GM23338 (cell line): ENCODE measurements around the gene EPAS1. TPM values are rescaled to one million over a fixed set of nuclear protein-coding genes. Genes with fewer than 3 reads are reported as not detected.

Source experiments
- ATAC-seq: fragments of 200-7000 bp; cut with Tn5 transposase; 3 replicates; pipeline ENCODE4 v1.9.1; 2020
- DNase-seq: peaks from one replicate; pipeline ENCODE4 v3.0.0-alpha.2; 2015; ENCODE audit warnings: low spot score
- H2AFZ ChIP-seq: fragments of 200-600 bp; sonication (generic); 2 replicates; pipeline ENCODE4 v1.8.0; 2016; ENCODE audit warnings: antibody characterized with exemption, mild to moderate bottlenecking, moderate library complexity
- H3F3A ChIP-seq: fragments of 200-600 bp; sonication (generic); replicated peaks from 2 replicates; pipeline ENCODE4 v1.8.0; 2017; ENCODE audit warnings: antibody characterized with exemption, mixed run types, low read depth
- H3K27ac ChIP-seq: fragments of 200-600 bp; sonication (generic); 2 replicates; pipeline ENCODE4 v1.6.1; 2016; ENCODE audit warnings: low read depth
- H3K27me3 ChIP-seq: fragments of 200-600 bp; sonication (generic); 2 replicates; pipeline ENCODE4 v1.8.0; 2016; ENCODE audit warnings: mild to moderate bottlenecking, mixed run types, moderate library complexity; ENCODE audit not compliant: insufficient read depth
- H3K36me3 ChIP-seq: fragments of 200-600 bp; sonication (generic); 2 replicates; pipeline ENCODE4 v1.8.0; 2016; ENCODE audit warnings: mild to moderate bottlenecking; ENCODE audit not compliant: insufficient read depth
- H3K4me1 ChIP-seq: fragments of 200-600 bp; sonication (generic); 2 replicates; pipeline ENCODE4 v1.8.0; 2016; ENCODE audit warnings: mild to moderate bottlenecking, moderate library complexity; ENCODE audit not compliant: insufficient read depth
- H3K4me2 ChIP-seq: fragments of 200-600 bp; sonication (generic); 2 replicates; pipeline ENCODE4 v1.7.1; 2017; ENCODE audit warnings: mixed run types
- H3K4me3 ChIP-seq: fragments of 200-600 bp; sonication (generic); 2 replicates; pipeline ENCODE4 v1.6.1; 2016; ENCODE audit warnings: mixed run types
- H3K79me2 ChIP-seq: fragments of 200-600 bp; sonication (generic); replicated peaks from 2 replicates; pipeline ENCODE4 v1.8.0; 2017; ENCODE audit warnings: mild to moderate bottlenecking; ENCODE audit not compliant: insufficient read depth
- H3K9me2 ChIP-seq: fragments of 200-600 bp; sonication (generic); 2 replicates; pipeline ENCODE4 v1.8.0; 2017; ENCODE audit not compliant: insufficient read depth
- H4K20me1 ChIP-seq: fragments of 200-600 bp; sonication (generic); replicated peaks from 2 replicates; pipeline ENCODE4 v1.8.0; 2017; ENCODE audit warnings: mild to moderate bottlenecking; ENCODE audit not compliant: insufficient read depth
- H3K27ac Mint-ChIP-seq: 2 replicates; pipeline ENCODE4 v1.8.0; 2020; ENCODE audit warnings: inconsistent platforms, mild to moderate bottlenecking, moderate library complexity, mixed read lengths
- H3K27me3 Mint-ChIP-seq: 3 replicates; pipeline ENCODE4 v1.8.0; 2022; ENCODE audit warnings: low read depth, mild to moderate bottlenecking, moderate library complexity, mixed read lengths, inconsistent platforms; ENCODE audit not compliant: insufficient read depth, poor library complexity
- H3K36me3 Mint-ChIP-seq: 3 replicates; pipeline ENCODE4 v1.8.0; 2021; ENCODE audit warnings: low read depth, mild to moderate bottlenecking, inconsistent platforms, moderate library complexity, mixed read lengths
- H3K4me1 Mint-ChIP-seq: 3 replicates; pipeline ENCODE4 v1.8.0; 2020; ENCODE audit warnings: mild to moderate bottlenecking, inconsistent platforms, mixed read lengths
- H3K4me3 Mint-ChIP-seq: 3 replicates; pipeline ENCODE4 v1.8.0; 2021; ENCODE audit warnings: moderate library complexity, mild to moderate bottlenecking, inconsistent platforms, mixed read lengths
- H3K9me3 Mint-ChIP-seq: 3 replicates; pipeline ENCODE4 v1.8.0; 2020; ENCODE audit warnings: moderate library complexity, mild to moderate bottlenecking, inconsistent platforms, mixed read lengths
- CREB1 ChIP-seq: fragments of 250-450 bp; sonication (Bioruptor Pico); IDR thresholded peaks from 2 replicates; pipeline ENCODE4 v1.5.0; 2020; ENCODE audit warnings: low read depth, mild to moderate bottlenecking, moderate library complexity
- REST ChIP-seq: IDR thresholded peaks from one replicate; pipeline ENCODE4 v1.6.1; 2018; ENCODE audit warnings: antibody characterized with exemption; ENCODE audit not compliant: unreplicated experiment
- ZNF114 ChIP-seq: fragments of 250-450 bp; sonication (Bioruptor Pico); IDR thresholded peaks from 2 replicates; pipeline ENCODE4 v1.5.0; 2020; ENCODE audit warnings: mild to moderate bottlenecking, moderate library complexity
- ZNF462 ChIP-seq: fragments of 250-450 bp; sonication (Bioruptor Pico); IDR thresholded peaks from 2 replicates; pipeline ENCODE4 v1.5.0; 2020; ENCODE audit warnings: mild to moderate bottlenecking, moderate library complexity
- polyA plus RNA-seq: library from polyadenylated mRNA; unstranded; fragments of >200 nt; fragmentation: Nextera tagmentation; extraction: Ambion mirVana; gene quantifications from 2 replicates; pipeline ENCODE4 v1.2.1, GENCODE V29; 2016
- total RNA-seq: library from RNA; depleted of rRNA; stranded (reverse); fragments of >200 nt; shearing (Covaris generic); gene quantifications from 2 replicates; pipeline ENCODE4 v1.2.3, GENCODE V29; 2014

EPAS1 gene
- total and polyA plus RNA-seq, 2 experiments from 2014 or later, result 0.68 to 5.4 TPM

GRCh38 chr2:46309052-46309953 is 12.1 kb downstream of the EPAS1 start:
- Histone ChIP-seq H2AFZ (no peak overlapping the region), H3K4me1 (peaks cover 25% of the 10 kb centered on the region), H3K4me3 (no peak overlapping the region), H3K27ac (no peak overlapping the region), H3K79me2 (no peaks in the 10 kb centered on the region), H3K36me3 (no peaks in the 10 kb centered on the region), H3K4me2 (no peak overlapping the region), H3F3A (no peaks in the 10 kb centered on the region), H4K20me1 (no peaks in the 10 kb centered on the region), H3K27me3 (no peaks in the 10 kb centered on the region), H3K9me2 (peaks cover 12% of the 10 kb centered on the region)
- Mint-ChIP-seq H3K27ac (no peak overlapping the region), H3K36me3 (peaks cover 12% of the 10 kb centered on the region; the same call in 2 of the 3 replicates), H3K4me3 (no peak overlapping the region), H3K9me3 (peaks cover 6% of the 10 kb centered on the region; the same call in 2 of the 3 replicates), H3K4me1 (peaks cover 14% of the 10 kb centered on the region), H3K27me3 (peaks cover 3% of the 10 kb centered on the region)
- TF ChIP-seq REST, result no peak
- ATAC-seq, result no peak
- no peak for DNase-seq

- Histone ChIP-seq H3K4me3 (no peak overlapping the region), H2AFZ (no peak overlapping the region), H4K20me1 (no peaks in the 10 kb centered on the region), H3K27me3 (no peaks in the 10 kb centered on the region), H3K36me3 (no peaks in the 10 kb centered on the region), H3F3A (no peaks in the 10 kb centered on the region), H3K4me2 (no peak overlapping the region), H3K27ac (no peak overlapping the region), H3K4me1 (peaks cover 15% of the 10 kb centered on the region), H3K9me2 (peaks cover 7% of the 10 kb centered on the region), H3K79me2 (no peaks in the 10 kb centered on the region)
- no peak overlapping the region for H3K4me3 Mint-ChIP-seq
- peaks cover 6% of the 10 kb centered on the region for H3K4me1 Mint-ChIP-seq
- no peaks in the 10 kb centered on the region; the same call in 2 of the 3 replicates for H3K9me3 Mint-ChIP-seq
- ATAC-seq (no peak), DNase-seq (no peak)
- H3K27me3 Mint-ChIP-seq, result peaks cover 6% of the 10 kb centered on the region
- H3K36me3 Mint-ChIP-seq, result peaks cover 4% of the 10 kb centered on the region; the same call in 1 of the 3 replicates
- TF ChIP-seq ZNF462 (no peak), CREB1 (CRISPR knock-in tag) (no peak), ZNF114 (CRISPR knock-in tag) (no peak)
- no peak overlapping the region for H3K27ac Mint-ChIP-seq
Observed at GRCh38 chr2:46310446-46310845, 13.2 kb downstream of the EPAS1 start.
